Endothelial cell of umbilical vein (primary cell): Measurements from ENCODE around the gene ABCA9. TPM values are rescaled to one million over a fixed set of nuclear protein-coding genes. Genes with fewer than 3 reads are reported as not detected.

Experiments used
- BruUV-seq: library from RNA; stranded (reverse); fragments of 400-500 nt; replicated peaks from 2 replicates; lab custom pipeline; 2021; lab: Mats Ljungman, UMichigan
- CTCF ChIA-PET: fragments of 300-600, 350-600 bp; sonication (Branson Sonifier 250); formaldehyde crosslinking; loops from one replicate; lab custom pipeline; 2021; ENCODE audit warnings: antibody characterized with exemption, inconsistent platforms; lab: Charles Lee
- POLR2A ChIA-PET: fragments of 300-600, 350-600 bp; sonication (Branson Sonifier 250); formaldehyde crosslinking; loops from one replicate; lab custom pipeline; 2021; ENCODE audit warnings: antibody characterized with exemption, inconsistent platforms; lab: Charles Lee
- DNase-seq: peaks from one replicate; pipeline ENCODE4 v3.0.0-alpha.2; 2011; ENCODE audit warnings: low read depth, low spot score
- FAIRE-seq: peaks from 2 replicates; lab custom pipeline; 2011; peaks lifted over from hg19 to GRCh38; lab: Jason Lieb, UNC
- H2AFZ ChIP-seq: 2 replicates; pipeline ENCODE4 v1.6.0; 2012; ENCODE audit warnings: low read depth, low read length, control low read depth, inconsistent platforms
- H3K27ac ChIP-seq: 2 replicates; pipeline ENCODE4 v1.5.1; 2011; ENCODE audit warnings: low read depth, mild to moderate bottlenecking, control low read depth, low read length, moderate library complexity; ENCODE audit not compliant: insufficient read depth
- H3K27me3 ChIP-seq, 2 experiments: 2 replicates each; pipeline versions ENCODE4 v1.6.0 to v1.6.1; 2011; ENCODE audit warnings: low read length in 2 of 2, mixed read lengths in 1 of 2; ENCODE audit not compliant: control insufficient read depth in 2 of 2, insufficient read depth in 2 of 2
- H3K36me3 ChIP-seq, 2 experiments: 2 replicates in 1 of 2; 3 replicates in 1 of 2; pipeline ENCODE4 v1.5.1; 2011; ENCODE audit warnings: low read length in 2 of 2, mild to moderate bottlenecking in 1 of 2, moderate library complexity in 1 of 2; ENCODE audit not compliant: control insufficient read depth in 2 of 2, insufficient read depth in 2 of 2; ENCODE audit errors: extremely low read depth in 1 of 2
- H3K4me1 ChIP-seq: 3 replicates; pipeline ENCODE4 v1.5.1; 2011; ENCODE audit warnings: mild to moderate bottlenecking, low read length; ENCODE audit not compliant: control insufficient read depth, insufficient read depth; ENCODE audit errors: extremely low read depth
- H3K4me2 ChIP-seq: 2 replicates; pipeline ENCODE4 v1.6.1; 2011; ENCODE audit warnings: low read length, control low read depth, mixed read lengths; ENCODE audit not compliant: insufficient read depth
- H3K4me3 ChIP-seq, 3 experiments: fragments of 200-600 bp in 1 of 3; sonication (generic), shearing (Covaris generic) in 1 of 3; replicated peaks in 1 of 3; 2 replicates each; pipeline ENCODE4 v1.5.1; 2011 to 2016; ENCODE audit warnings: control low read depth in 3 of 3, low read length in 3 of 3, mild to moderate bottlenecking in 2 of 3, inconsistent platforms in 1 of 3, low read depth in 1 of 3, moderate library complexity in 1 of 3; ENCODE audit not compliant: insufficient read depth in 1 of 3
- H3K79me2 ChIP-seq: 2 replicates; pipeline ENCODE4 v1.6.0; 2012; ENCODE audit warnings: low read length, inconsistent platforms; ENCODE audit not compliant: control insufficient read depth, insufficient read depth
- H3K9ac ChIP-seq: replicated peaks from 2 replicates; pipeline ENCODE3; 2011; ENCODE audit warnings: low read length, control low read depth; ENCODE audit not compliant: insufficient read depth; ENCODE audit errors: extremely low read depth
- H3K9me1 ChIP-seq: replicated peaks from 3 replicates; pipeline ENCODE4 v1.6.0; 2011; ENCODE audit warnings: mild to moderate bottlenecking, low read length; ENCODE audit not compliant: control insufficient read depth, insufficient read depth; ENCODE audit errors: extremely low read depth
- H3K9me3 ChIP-seq: replicated peaks from 2 replicates; pipeline ENCODE4 v1.5.1; 2012; ENCODE audit warnings: low read length, inconsistent platforms; ENCODE audit not compliant: control insufficient read depth, insufficient read depth
- H4K20me1 ChIP-seq: replicated peaks from 2 replicates; pipeline ENCODE3; 2011; ENCODE audit warnings: mild to moderate bottlenecking, low read length; ENCODE audit not compliant: control insufficient read depth, insufficient read depth; ENCODE audit errors: extremely low read depth
- EZH2 ChIP-seq: IDR thresholded peaks from 2 replicates; pipeline ENCODE4 v1.6.1; 2012; ENCODE audit warnings: borderline replicate concordance, low read depth, mild to moderate bottlenecking, moderate library complexity, low read length, inconsistent platforms; ENCODE audit not compliant: severe bottlenecking
- FOS ChIP-seq: IDR thresholded peaks from 2 replicates; pipeline ENCODE4 v1.6.1; 2011; ENCODE audit warnings: mild to moderate bottlenecking, low read length, moderate library complexity, borderline replicate concordance; ENCODE audit not compliant: insufficient read depth
- GATA2 ChIP-seq: IDR thresholded peaks from 2 replicates; pipeline ENCODE4 v1.7.0; 2011; ENCODE audit warnings: low read depth, mild to moderate bottlenecking, moderate library complexity, mixed read lengths, low read length; ENCODE audit not compliant: insufficient read length, insufficient read depth
- JUN ChIP-seq: IDR thresholded peaks from 2 replicates; pipeline ENCODE4 v1.6.1; 2011; ENCODE audit warnings: borderline replicate concordance, low read depth; ENCODE audit not compliant: insufficient read length, insufficient read depth
- MAX ChIP-seq: IDR thresholded peaks from 2 replicates; pipeline ENCODE4 v1.6.1; 2011; ENCODE audit not compliant: insufficient read depth, insufficient read length
- MYC ChIP-seq: IDR thresholded peaks from one replicate; pipeline ENCODE4 v1.6.1; 2011; ENCODE audit warnings: mild to moderate bottlenecking, low read depth, low read length
- POLR2A ChIP-seq: IDR thresholded peaks from 2 replicates; pipeline ENCODE4 v1.6.1; 2012; ENCODE audit warnings: low read depth, mild to moderate bottlenecking, control low read depth, low read length
- POLR2AphosphoS5 ChIP-seq: IDR thresholded peaks from 2 replicates; pipeline ENCODE4 v1.6.1; 2012; ENCODE audit warnings: low read depth, mild to moderate bottlenecking, control low read depth, low read length, moderate library complexity; ENCODE audit not compliant: insufficient read depth
- dilution Hi-C: fragments of 300-500 bp; cut with MboI; formaldehyde crosslinking; loops from one replicate; pipeline ENCODE4 v1.15.0; 2019; ENCODE audit warnings: low sequenced_read_pairs; ENCODE audit not compliant: extremely low pct_ligation_motif_present
- intact Hi-C: fragments of 100-400 bp; cut with micrococcal nuclease; formaldehyde crosslinking; loops from one replicate; pipeline ENCODE4 v1.10.0; 2022
- polyA plus RNA-seq, 4 experiments: library from polyadenylated mRNA; depleted of rRNA in 3 of 4; stranded (reverse) in 3 of 4; unstranded in 1 of 4; fragments of >200 nt; gene quantifications; 2 replicates each; pipeline versions ENCODE4 v1.2.1 to v1.2.3, GENCODE V29; 2011 to 2012; ENCODE audit warnings: missing spikeins in 1 of 4
- total RNA-seq: library from RNA; stranded (reverse); gene quantifications from 2 replicates; pipeline ENCODE4 v1.2.3, GENCODE V29; 2021
- TF ChIP-seq, protein P1 (sequence below), 2 donors: IDR thresholded peaks; 1 replicate in 1 of 2; 2 replicates in 1 of 2; pipeline ENCODE4 v1.5.1; 2011; ENCODE audit warnings: low read length in 2 of 2, mild to moderate bottlenecking in 2 of 2, moderate library complexity in 2 of 2, control low read depth in 1 of 2, inconsistent platforms in 1 of 2, low read depth in 1 of 2; ENCODE audit not compliant: insufficient read depth in 1 of 2; ENCODE audit errors: extremely low read depth in 1 of 2

Gene ABCA9
- total and polyA plus RNA-seq, 2 donors (not counting 3 experiments of a cell fraction or from before 2014, with no cell fraction given) = 2.7 to 7.7 TPM

GRCh38 chr17:69056179-69056823 lies 4.4 kb downstream of the ABCA9 start:
- H3K9ac ChIP-seq = no peak overlapping the region
- DNase-seq (no peak), FAIRE-seq (no peak)
- BruUV-seq = no TSS peak
- H2AFZ ChIP-seq = no peak overlapping the region
- H3K4me2 ChIP-seq = no peak overlapping the region
- H3K79me2 ChIP-seq = no peaks in the 10 kb centered on the region
- peaks cover 3% of the 10 kb centered on the region for H3K4me1 ChIP-seq
- POLR2A ChIA-PET = no interaction called here
- no peaks in the 10 kb centered on the region for H4K20me1 ChIP-seq
- TF ChIP-seq JUN = no peak
- no peak for TF ChIP-seq POLR2AphosphoS5
- TF ChIP-seq, protein P1, sequence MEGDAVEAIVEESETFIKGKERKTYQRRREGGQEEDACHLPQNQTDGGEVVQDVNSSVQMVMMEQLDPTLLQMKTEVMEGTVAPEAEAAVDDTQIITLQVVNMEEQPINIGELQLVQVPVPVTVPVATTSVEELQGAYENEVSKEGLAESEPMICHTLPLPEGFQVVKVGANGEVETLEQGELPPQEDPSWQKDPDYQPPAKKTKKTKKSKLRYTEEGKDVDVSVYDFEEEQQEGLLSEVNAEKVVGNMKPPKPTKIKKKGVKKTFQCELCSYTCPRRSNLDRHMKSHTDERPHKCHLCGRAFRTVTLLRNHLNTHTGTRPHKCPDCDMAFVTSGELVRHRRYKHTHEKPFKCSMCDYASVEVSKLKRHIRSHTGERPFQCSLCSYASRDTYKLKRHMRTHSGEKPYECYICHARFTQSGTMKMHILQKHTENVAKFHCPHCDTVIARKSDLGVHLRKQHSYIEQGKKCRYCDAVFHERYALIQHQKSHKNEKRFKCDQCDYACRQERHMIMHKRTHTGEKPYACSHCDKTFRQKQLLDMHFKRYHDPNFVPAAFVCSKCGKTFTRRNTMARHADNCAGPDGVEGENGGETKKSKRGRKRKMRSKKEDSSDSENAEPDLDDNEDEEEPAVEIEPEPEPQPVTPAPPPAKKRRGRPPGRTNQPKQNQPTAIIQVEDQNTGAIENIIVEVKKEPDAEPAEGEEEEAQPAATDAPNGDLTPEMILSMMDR (IDR thresholded peaks at IDR 0.05; ENCODE audit: extremely low read depth in 1 of 2, insufficient read depth in 1 of 2, low read depth in 1 of 2, low read length in 2 of 2) = no peak
- TF ChIP-seq GATA2 = no peak
- TF ChIP-seq MAX = no peak
- TF ChIP-seq FOS = no peak
- no peak for TF ChIP-seq EZH2
- TF ChIP-seq MYC = no peak
- no peak for TF ChIP-seq POLR2A
- dilution Hi-C loops = no loop called here
- intact Hi-C loops = no loop called here
- H3K9me1 ChIP-seq = no peaks in the 10 kb centered on the region
- no peaks in the 10 kb centered on the region for H3K36me3 ChIP-seq
- no peaks in the 10 kb centered on the region for H3K9me3 ChIP-seq
- no peak overlapping the region for H3K27ac ChIP-seq
- CTCF ChIA-PET = interaction anchor here (1.2 kb wide), 1 partner anchor 9 kb away, joined by 3 read pairs; no protein-coding TSS in a partner anchor
- no peaks in the 10 kb centered on the region for H3K27me3 ChIP-seq
- no peak overlapping the region for H3K4me3 ChIP-seq
